ENCODE data around the gene KIAA1614. TPM values are rescaled to one million over a fixed set of nuclear protein-coding genes. Genes with fewer than 3 reads are reported as not detected.

Gene KIAA1614
- total RNA-seq, 1 donor from 2014 or later = 6.6 TPM

DNA sequence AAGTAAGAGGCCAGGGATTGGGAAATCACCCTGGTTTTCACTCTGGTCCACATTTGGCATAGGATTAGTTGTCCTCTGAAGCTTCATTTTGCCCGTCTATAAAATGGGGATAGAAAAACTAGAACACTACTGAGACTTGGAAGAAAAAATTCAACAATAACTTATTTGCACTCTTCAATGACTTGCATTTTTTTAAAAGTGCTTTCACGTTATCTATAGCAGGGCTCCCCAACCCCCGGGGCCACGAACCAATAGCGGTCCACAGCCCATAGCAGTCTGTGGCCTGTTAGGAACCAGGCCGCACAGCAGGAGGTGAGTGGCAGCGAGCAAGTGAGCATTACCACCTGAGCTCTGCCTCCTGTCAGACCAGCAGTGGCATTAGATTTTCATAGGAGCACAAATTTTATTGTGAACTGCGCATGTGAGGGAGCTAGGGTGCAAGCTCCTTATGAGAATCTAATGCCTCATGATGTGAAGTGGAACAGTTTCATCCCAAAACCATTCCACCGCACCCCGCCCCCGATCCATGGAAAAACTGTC, 2.8 kb downstream of the KIAA1614 start:
- no peak for TF ChIP-seq CTCF (IDR thresholded peaks at IDR 0.05)
- Mint-ChIP-seq H3K4me1 (ENCODE audit: unreplicated experiment) (peaks cover 23% of the 10 kb centered on the region), H3K27ac (ENCODE audit: unreplicated experiment) (no peak overlapping the region), H3K9me3 (ENCODE audit: unreplicated experiment) (no peaks in the 10 kb centered on the region), H3K4me3 (ENCODE audit: unreplicated experiment) (no peak overlapping the region), H3K36me3 (ENCODE audit: unreplicated experiment) (peaks cover 4% of the 10 kb centered on the region), H3K27me3 (ENCODE audit: unreplicated experiment) (no peaks in the 10 kb centered on the region)
- DNase-seq (ENCODE audit: extremely low spot score, unreplicated experiment) = no peak

DNA sequence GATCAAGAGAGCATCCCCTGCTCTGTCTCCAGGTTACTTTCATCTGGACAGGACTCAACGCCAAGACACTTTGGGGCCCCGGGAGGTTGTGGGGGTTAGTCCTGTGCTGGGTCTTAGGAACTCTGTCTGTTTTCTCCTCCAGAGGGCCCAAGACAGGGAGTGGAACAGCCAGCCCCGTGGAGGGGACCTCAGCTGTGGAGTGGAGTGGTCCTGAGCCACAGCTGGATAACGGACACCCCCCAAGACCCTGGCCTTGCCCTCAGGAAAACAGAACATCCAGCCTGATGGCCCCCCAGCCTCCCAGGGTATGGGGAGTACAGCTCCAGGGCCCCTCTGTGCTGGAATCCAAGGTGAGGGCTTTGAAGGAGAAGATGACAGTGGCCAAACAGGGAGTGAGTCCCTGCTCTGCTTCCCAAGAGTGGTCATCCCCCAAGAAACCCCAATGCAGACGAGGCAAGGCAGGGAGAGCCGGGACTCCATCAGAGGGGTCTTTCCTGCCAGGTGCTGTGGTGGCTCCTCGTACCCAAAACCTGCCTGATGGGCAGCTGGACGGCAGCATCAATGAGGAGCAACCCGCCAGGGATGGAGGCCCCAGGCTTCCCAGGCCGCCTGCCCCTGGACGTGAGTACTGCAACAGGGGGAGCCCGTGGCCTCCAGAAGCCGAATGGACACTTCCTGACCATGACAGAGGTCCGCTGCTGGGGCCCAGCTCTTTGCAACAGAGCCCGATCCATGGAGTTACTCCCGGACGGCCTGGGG, 3.5 kb downstream of the KIAA1614 start:
- Mint-ChIP-seq H3K27me3 (ENCODE audit: unreplicated experiment) (no peaks in the 10 kb centered on the region), H3K9me3 (ENCODE audit: unreplicated experiment) (no peaks in the 10 kb centered on the region), H3K36me3 (ENCODE audit: unreplicated experiment) (peaks cover 4% of the 10 kb centered on the region), H3K4me3 (ENCODE audit: unreplicated experiment) (no peak overlapping the region), H3K27ac (ENCODE audit: unreplicated experiment) (no peak overlapping the region), H3K4me1 (ENCODE audit: unreplicated experiment) (peaks cover 22% of the 10 kb centered on the region)
- no peak for TF ChIP-seq CTCF (IDR thresholded peaks at IDR 0.05)
- DNase-seq (ENCODE audit: extremely low spot score, unreplicated experiment) = no peak

- Mint-ChIP-seq H3K4me1 (ENCODE audit: unreplicated experiment) (peaks cover 20% of the 10 kb centered on the region), H3K36me3 (ENCODE audit: unreplicated experiment) (peaks cover 4% of the 10 kb centered on the region), H3K27ac (ENCODE audit: unreplicated experiment) (no peak overlapping the region), H3K9me3 (ENCODE audit: unreplicated experiment) (no peaks in the 10 kb centered on the region), H3K27me3 (ENCODE audit: unreplicated experiment) (no peaks in the 10 kb centered on the region), H3K4me3 (ENCODE audit: unreplicated experiment) (no peak overlapping the region)
- no peak for TF ChIP-seq CTCF (IDR thresholded peaks at IDR 0.05)
- no peak for DNase-seq (ENCODE audit: extremely low spot score, unreplicated experiment)
These were observed 4.1 kb downstream of the KIAA1614 start for GRCh38 chr1:180916771-180917170.

DNA sequence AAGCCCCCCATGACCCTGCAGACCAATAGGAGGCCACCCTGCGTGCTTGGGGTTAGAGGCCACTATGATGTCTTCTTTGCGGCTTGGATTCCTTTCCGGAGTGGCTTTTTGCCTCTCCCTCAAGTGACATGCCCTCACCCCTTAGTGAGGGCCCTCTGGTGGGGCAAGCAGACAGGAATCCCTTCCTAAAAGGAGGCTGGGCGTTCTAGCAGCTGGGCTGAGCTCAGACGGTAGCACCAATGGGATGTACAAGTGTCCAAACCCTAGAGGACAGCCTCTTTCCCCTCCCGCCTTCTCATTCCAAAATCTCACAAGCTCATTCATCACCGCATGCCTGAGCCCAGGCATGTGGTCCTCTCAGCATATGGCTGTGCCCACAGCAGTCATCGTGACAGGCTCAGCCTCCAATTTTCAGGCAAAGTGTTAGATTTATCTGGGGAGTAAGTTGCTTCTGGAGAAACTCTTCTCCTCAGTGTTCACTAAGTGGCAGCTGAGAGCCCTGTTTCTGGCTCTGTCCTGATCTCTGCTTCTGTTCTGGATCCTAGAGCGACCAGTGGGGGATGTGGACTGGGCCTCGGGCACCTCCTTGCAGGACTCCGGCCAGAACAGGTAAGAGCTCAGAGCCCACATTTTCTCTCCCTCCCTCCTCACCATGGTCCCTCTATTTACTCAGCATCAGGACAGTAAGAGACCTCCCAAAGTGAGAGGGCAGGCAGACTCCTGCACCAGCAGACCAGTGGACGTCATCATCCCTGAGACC, 4.8 kb downstream of the KIAA1614 start:
- Mint-ChIP-seq H3K27me3 (ENCODE audit: unreplicated experiment) (no peaks in the 10 kb centered on the region), H3K9me3 (ENCODE audit: unreplicated experiment) (no peaks in the 10 kb centered on the region), H3K27ac (ENCODE audit: unreplicated experiment) (no peak overlapping the region), H3K36me3 (ENCODE audit: unreplicated experiment) (peaks cover 4% of the 10 kb centered on the region), H3K4me1 (ENCODE audit: unreplicated experiment) (peaks cover 23% of the 10 kb centered on the region), H3K4me3 (ENCODE audit: unreplicated experiment) (no peak overlapping the region)
- DNase-seq (ENCODE audit: extremely low spot score, unreplicated experiment) = no peak
- TF ChIP-seq CTCF (IDR thresholded peaks at IDR 0.05) = peak; percentile 33

GRCh38 chr1:180918519-180918918, 5.8 kb downstream of the KIAA1614 start:
- Mint-ChIP-seq H3K9me3 (ENCODE audit: unreplicated experiment) (no peaks in the 10 kb centered on the region), H3K4me1 (ENCODE audit: unreplicated experiment) (peaks cover 31% of the 10 kb centered on the region), H3K4me3 (ENCODE audit: unreplicated experiment) (no peak overlapping the region), H3K27ac (ENCODE audit: unreplicated experiment) (no peak overlapping the region), H3K27me3 (ENCODE audit: unreplicated experiment) (no peaks in the 10 kb centered on the region), H3K36me3 (ENCODE audit: unreplicated experiment) (peaks cover 4% of the 10 kb centered on the region)
- no peak for DNase-seq (ENCODE audit: extremely low spot score, unreplicated experiment)
- no peak for TF ChIP-seq CTCF (IDR thresholded peaks at IDR 0.05)
